H9 (cell line): ENCODE results near the gene TRABD2B. TPM values are rescaled to one million over a fixed set of nuclear protein-coding genes. Genes with fewer than 3 reads are reported as not detected.

ENCODE experiments used
- DNase-seq: peaks from one replicate; pipeline ENCODE4 v3.0.0-alpha.2; 2017
- H2AFZ ChIP-seq: one replicate; pipeline ENCODE4 v1.6.1; 2013; ENCODE audit warnings: mild to moderate bottlenecking, low read length, control low read depth, moderate library complexity
- H2AK5ac ChIP-seq: 2 replicates; pipeline ENCODE4 v1.6.1; 2013; ENCODE audit warnings: low read length, control low read depth, mixed read lengths; ENCODE audit not compliant: insufficient read length
- H2BK120ac ChIP-seq: one replicate; pipeline ENCODE4 v1.6.1; 2013; ENCODE audit warnings: low read depth, mild to moderate bottlenecking, low read length, control low read depth, inconsistent platforms; ENCODE audit not compliant: poor library complexity, severe bottlenecking
- H2BK12ac ChIP-seq: 2 replicates; pipeline ENCODE4 v1.6.1; 2013; ENCODE audit warnings: low read length, control low read depth, mixed read lengths, low read depth; ENCODE audit not compliant: insufficient read length
- H2BK15ac ChIP-seq: 2 replicates; pipeline ENCODE4 v1.6.1; 2013; ENCODE audit warnings: low read depth, low read length, control low read depth
- H2BK20ac ChIP-seq: one replicate; pipeline ENCODE4 v1.6.1; 2013; ENCODE audit warnings: low read depth, mild to moderate bottlenecking, low read length, control low read depth, inconsistent platforms; ENCODE audit not compliant: poor library complexity, severe bottlenecking
- H2BK5ac ChIP-seq: 2 replicates; pipeline ENCODE4 v1.6.1; 2013; ENCODE audit warnings: low read length, control low read depth, mixed read lengths; ENCODE audit not compliant: insufficient read length
- H3K14ac ChIP-seq: 2 replicates; pipeline ENCODE4 v1.6.1; 2013; ENCODE audit warnings: low read length, control low read depth; ENCODE audit not compliant: insufficient read depth
- H3K18ac ChIP-seq: 2 replicates; pipeline ENCODE4 v1.6.1; 2013; ENCODE audit warnings: low read depth, mild to moderate bottlenecking, mixed read lengths, low read length, control low read depth; ENCODE audit not compliant: insufficient read length
- H3K23ac ChIP-seq: 2 replicates; pipeline ENCODE4 v1.6.1; 2013; ENCODE audit warnings: low read length, control low read depth, mixed read lengths, low read depth; ENCODE audit not compliant: insufficient read length
- H3K23me2 ChIP-seq: 2 replicates; pipeline ENCODE4 v1.6.1; 2013; ENCODE audit warnings: low read depth, mild to moderate bottlenecking, mixed read lengths, low read length, control low read depth; ENCODE audit not compliant: insufficient read length, poor library complexity, severe bottlenecking
- H3K27ac ChIP-seq: 2 replicates; pipeline ENCODE4 v1.5.1; 2013; ENCODE audit warnings: low read length, control low read depth, mixed read lengths, low read depth; ENCODE audit not compliant: insufficient read length
- H3K27me3 ChIP-seq: 2 replicates; pipeline ENCODE4 v1.6.1; 2013; ENCODE audit warnings: low read length, control low read depth, inconsistent platforms; ENCODE audit not compliant: insufficient read depth
- H3K4ac ChIP-seq: 2 replicates; pipeline ENCODE4 v1.6.1; 2013; ENCODE audit warnings: low read depth, mild to moderate bottlenecking, control low read depth, inconsistent platforms, low read length, moderate library complexity
- H3K4me1 ChIP-seq: 2 replicates; pipeline ENCODE4 v1.6.1; 2013; ENCODE audit warnings: low read length, control low read depth, inconsistent platforms; ENCODE audit not compliant: insufficient read depth
- H3K4me2 ChIP-seq: 2 replicates; pipeline ENCODE4 v1.6.1; 2013; ENCODE audit warnings: low read length, control low read depth, mixed read lengths; ENCODE audit not compliant: insufficient read length, insufficient read depth
- H3K56ac ChIP-seq: 2 replicates; pipeline ENCODE4 v1.6.1; 2013; ENCODE audit warnings: low read depth, mild to moderate bottlenecking, mixed read lengths, low read length, control low read depth; ENCODE audit not compliant: insufficient read length
- H3K79me1 ChIP-seq: 2 replicates; pipeline ENCODE4 v1.6.1; 2013; ENCODE audit warnings: low read depth, mild to moderate bottlenecking, moderate library complexity, low read length, control low read depth, inconsistent platforms; ENCODE audit not compliant: insufficient read depth, poor library complexity, severe bottlenecking
- H3K79me2 ChIP-seq: 2 replicates; pipeline ENCODE4 v1.6.1; 2013; ENCODE audit warnings: low read length, control low read depth, inconsistent platforms; ENCODE audit not compliant: insufficient read depth
- H3K9ac ChIP-seq: 2 replicates; pipeline ENCODE4 v1.6.1; 2013; ENCODE audit warnings: low read length, control low read depth, mixed read lengths; ENCODE audit not compliant: insufficient read length; ENCODE audit errors: extremely low read depth
- H3K9me3 ChIP-seq: one replicate; pipeline ENCODE4 v1.6.1; 2013; ENCODE audit warnings: low read depth, low read length, inconsistent platforms; ENCODE audit not compliant: control insufficient read depth
- H3T11ph ChIP-seq: one replicate; pipeline ENCODE4 v1.6.1; 2013; ENCODE audit warnings: mild to moderate bottlenecking, low read length, control low read depth, inconsistent platforms
- H4K20me1 ChIP-seq: one replicate; pipeline ENCODE4 v1.6.1; 2013; ENCODE audit not compliant: control insufficient read depth, insufficient read length, insufficient read depth
- H4K5ac ChIP-seq: 2 replicates; pipeline ENCODE4 v1.6.1; 2013; ENCODE audit warnings: low read depth, mild to moderate bottlenecking, mixed read lengths, low read length, control low read depth; ENCODE audit not compliant: insufficient read length
- H4K8ac ChIP-seq: replicated peaks from 2 replicates; pipeline ENCODE4 v1.6.1; 2013; ENCODE audit warnings: low read length, control low read depth, mixed read lengths, low read depth; ENCODE audit not compliant: insufficient read length
- H4K91ac ChIP-seq: 2 replicates; pipeline ENCODE4 v1.6.1; 2013; ENCODE audit warnings: low read depth, mild to moderate bottlenecking, moderate library complexity, mixed read lengths, low read length, control low read depth; ENCODE audit not compliant: insufficient read length
- H3K27ac Mint-ChIP-seq, 3 experiments: 2 replicates in 2 of 3; 3 replicates in 1 of 3; pipeline ENCODE4 v1.8.0; 2020 to 2021; ENCODE audit warnings: mixed read lengths in 3 of 3, mild to moderate bottlenecking in 1 of 3, moderate library complexity in 1 of 3
- H3K27me3 Mint-ChIP-seq: 2 replicates; pipeline ENCODE4 v1.8.0; 2021; ENCODE audit warnings: low read depth, mild to moderate bottlenecking, moderate library complexity, mixed read lengths
- H3K36me3 Mint-ChIP-seq, 3 experiments: 2 replicates in 2 of 3; 3 replicates in 1 of 3; pipeline ENCODE4 v1.8.0; 2020 to 2021; ENCODE audit warnings: low read depth in 3 of 3, mixed read lengths in 3 of 3; ENCODE audit not compliant: insufficient read depth in 1 of 3
- H3K4me1 Mint-ChIP-seq, 2 experiments: 2 replicates each; pipeline ENCODE4 v1.8.0; 2020; ENCODE audit warnings: mixed read lengths in 2 of 2
- H3K4me3 Mint-ChIP-seq, 2 experiments: 2 replicates in 1 of 2; 3 replicates in 1 of 2; pipeline ENCODE4 v1.8.0; 2020 to 2021; ENCODE audit warnings: mild to moderate bottlenecking in 2 of 2, mixed read lengths in 2 of 2, moderate library complexity in 1 of 2
- H3K9me3 Mint-ChIP-seq, 2 experiments: 2 replicates in 1 of 2; 3 replicates in 1 of 2; pipeline ENCODE4 v1.8.0; 2020; ENCODE audit warnings: mild to moderate bottlenecking in 2 of 2, mixed read lengths in 2 of 2, moderate library complexity in 1 of 2
- WGBS: extraction: QIAGEN DNeasy Blood & Tissue Kit; methylation state at CpG from one replicate; pipeline ENCODE4 v1.1.7; 2013; ENCODE audit warnings: missing lambda C conversion rate, low lambda C conversion rate, mixed read lengths; ENCODE audit not compliant: insufficient read length; ENCODE audit errors: extremely low coverage; 5-methylcytosine and 5-hydroxymethylcytosine counted together
- total RNA-seq: library from RNA; stranded (reverse); gene quantifications from 2 replicates; pipeline ENCODE4 v1.2.1, GENCODE V29; 2021
- TF ChIP-seq, protein P1 (sequence below): fragments of 200-600 bp; sonication (generic); conservative IDR thresholded peaks from 3 replicates; pipeline ENCODE4 v1.8.0; 2021; ENCODE audit warnings: antibody characterized with exemption, mild to moderate bottlenecking

Gene TRABD2B
- total RNA-seq, 1 experiment from 2014 or later, result 2.3 TPM

DNA sequence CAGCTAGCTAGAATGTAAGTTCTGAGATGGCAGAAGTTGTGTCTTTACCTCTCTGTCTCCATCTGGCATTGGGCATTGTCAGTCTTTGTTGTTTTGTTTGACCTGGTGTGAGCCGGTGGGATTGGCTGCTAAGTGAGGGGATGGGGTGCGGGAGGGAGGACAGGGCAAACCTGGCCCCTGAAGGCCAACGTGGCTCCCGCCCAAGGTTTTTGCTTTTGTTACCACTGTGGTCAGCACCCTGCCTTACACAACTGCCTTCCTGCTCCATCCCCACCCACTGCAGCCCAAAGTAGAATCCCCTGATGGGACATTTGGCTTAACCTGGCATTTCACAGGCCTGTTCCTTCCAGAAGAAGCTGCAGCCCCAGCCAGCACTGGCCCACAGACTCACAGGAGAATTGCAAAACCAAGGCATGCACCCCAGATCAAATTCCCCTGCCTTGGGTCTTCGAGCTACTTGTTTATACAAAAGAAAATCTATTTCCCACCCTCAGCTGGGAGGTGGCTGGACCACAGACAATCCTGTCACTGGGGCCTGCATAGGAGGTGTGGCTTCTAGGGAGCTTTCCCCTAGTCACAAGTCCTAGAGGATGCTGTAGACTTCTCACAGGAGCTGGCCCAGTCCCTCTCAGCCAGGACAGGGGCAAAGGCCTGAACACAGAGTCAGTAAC is 147.5 kb downstream of the TRABD2B start:
- no peak overlapping the region for H3K4ac ChIP-seq
- TF ChIP-seq, protein P1, sequence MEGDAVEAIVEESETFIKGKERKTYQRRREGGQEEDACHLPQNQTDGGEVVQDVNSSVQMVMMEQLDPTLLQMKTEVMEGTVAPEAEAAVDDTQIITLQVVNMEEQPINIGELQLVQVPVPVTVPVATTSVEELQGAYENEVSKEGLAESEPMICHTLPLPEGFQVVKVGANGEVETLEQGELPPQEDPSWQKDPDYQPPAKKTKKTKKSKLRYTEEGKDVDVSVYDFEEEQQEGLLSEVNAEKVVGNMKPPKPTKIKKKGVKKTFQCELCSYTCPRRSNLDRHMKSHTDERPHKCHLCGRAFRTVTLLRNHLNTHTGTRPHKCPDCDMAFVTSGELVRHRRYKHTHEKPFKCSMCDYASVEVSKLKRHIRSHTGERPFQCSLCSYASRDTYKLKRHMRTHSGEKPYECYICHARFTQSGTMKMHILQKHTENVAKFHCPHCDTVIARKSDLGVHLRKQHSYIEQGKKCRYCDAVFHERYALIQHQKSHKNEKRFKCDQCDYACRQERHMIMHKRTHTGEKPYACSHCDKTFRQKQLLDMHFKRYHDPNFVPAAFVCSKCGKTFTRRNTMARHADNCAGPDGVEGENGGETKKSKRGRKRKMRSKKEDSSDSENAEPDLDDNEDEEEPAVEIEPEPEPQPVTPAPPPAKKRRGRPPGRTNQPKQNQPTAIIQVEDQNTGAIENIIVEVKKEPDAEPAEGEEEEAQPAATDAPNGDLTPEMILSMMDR, result no peak
- no peaks in the 10 kb centered on the region; the same call in 1 of the 2 replicates for H3K27me3 Mint-ChIP-seq
- no peaks in the 10 kb centered on the region for H3K4me1 ChIP-seq
- no peak overlapping the region for H2BK12ac ChIP-seq
- no peaks in the 10 kb centered on the region for H3K9me3 Mint-ChIP-seq
- no peaks in the 10 kb centered on the region for H3K27me3 ChIP-seq
- no peaks in the 10 kb centered on the region for H3K23me2 ChIP-seq
- DNase-seq, result no peak
- H3K9ac ChIP-seq, result no peak overlapping the region
- WGBS, result no CpG with 5 or more reads among the region's 5 CpGs
- H3K23ac ChIP-seq, result no peak overlapping the region
- H3K4me2 ChIP-seq, result no peak overlapping the region
- no peak overlapping the region for H3K56ac ChIP-seq
- H3K27ac ChIP-seq, result no peak overlapping the region
- H3K27ac Mint-ChIP-seq, result no peak overlapping the region
- no peak overlapping the region for H2BK5ac ChIP-seq
- no peak overlapping the region for H3K4me3 Mint-ChIP-seq
- H4K5ac ChIP-seq, result no peak overlapping the region
- no peaks in the 10 kb centered on the region for H4K20me1 ChIP-seq
- H3T11ph ChIP-seq, result no peak overlapping the region
- no peak overlapping the region for H4K8ac ChIP-seq
- no peak overlapping the region for H4K91ac ChIP-seq
- H3K14ac ChIP-seq, result no peak overlapping the region
- no peak overlapping the region for H3K18ac ChIP-seq
- no peaks in the 10 kb centered on the region for H3K79me1 ChIP-seq
- no peak overlapping the region for H2BK120ac ChIP-seq
- no peaks in the 10 kb centered on the region for H3K79me2 ChIP-seq
- H2BK20ac ChIP-seq, result no peak overlapping the region
- H3K36me3 Mint-ChIP-seq, result no peaks in the 10 kb centered on the region; a peak in 1 of 7 replicates
- peaks cover 4 to 5% of the 10 kb centered on the region in 2 experiments for H3K4me1 Mint-ChIP-seq
- no peak overlapping the region for H2AFZ ChIP-seq
- H2BK15ac ChIP-seq, result no peak overlapping the region
- H2AK5ac ChIP-seq, result no peak overlapping the region
- no peaks in the 10 kb centered on the region for H3K9me3 ChIP-seq
